Activated naive CD4-positive, alpha-beta T cell treated with anti-CD3 and anti-CD28 coated beads, Interleukin-2, amount 10 ng/mL, durations not matched to agents 7 days and 5 days (primary cell): ENCODE results near the gene PPIL6.

Experiments used
- CTCF ChIA-PET: fragments of 350-600 bp; sonication (Branson Sonifier 250); formaldehyde crosslinking; loops from one replicate; lab custom pipeline; 2021; ENCODE audit warnings: antibody characterized with exemption; lab: Charles Lee
- DNase-seq: peaks from one replicate; pipeline ENCODE4 v3.0.0-alpha.2; 2020
- H3K27ac Mint-ChIP-seq: one replicate; pipeline ENCODE4 v1.8.0; 2021; ENCODE audit warnings: mild to moderate bottlenecking, moderate library complexity, mixed read lengths
- H3K27me3 Mint-ChIP-seq: one replicate; pipeline ENCODE4 v1.8.0; 2021; ENCODE audit warnings: mild to moderate bottlenecking, mixed read lengths
- H3K36me3 Mint-ChIP-seq: one replicate; pipeline ENCODE4 v1.8.0; 2021; ENCODE audit warnings: mixed read lengths
- H3K4me1 Mint-ChIP-seq: one replicate; pipeline ENCODE4 v1.8.0; 2021; ENCODE audit warnings: mixed read lengths
- H3K4me3 Mint-ChIP-seq: one replicate; pipeline ENCODE4 v1.8.0; 2021; ENCODE audit warnings: mild to moderate bottlenecking, moderate library complexity, mixed read lengths
- H3K9me3 Mint-ChIP-seq: one replicate; pipeline ENCODE4 v1.8.0; 2021; ENCODE audit warnings: mixed read lengths

The PPIL6 gene

DNA sequence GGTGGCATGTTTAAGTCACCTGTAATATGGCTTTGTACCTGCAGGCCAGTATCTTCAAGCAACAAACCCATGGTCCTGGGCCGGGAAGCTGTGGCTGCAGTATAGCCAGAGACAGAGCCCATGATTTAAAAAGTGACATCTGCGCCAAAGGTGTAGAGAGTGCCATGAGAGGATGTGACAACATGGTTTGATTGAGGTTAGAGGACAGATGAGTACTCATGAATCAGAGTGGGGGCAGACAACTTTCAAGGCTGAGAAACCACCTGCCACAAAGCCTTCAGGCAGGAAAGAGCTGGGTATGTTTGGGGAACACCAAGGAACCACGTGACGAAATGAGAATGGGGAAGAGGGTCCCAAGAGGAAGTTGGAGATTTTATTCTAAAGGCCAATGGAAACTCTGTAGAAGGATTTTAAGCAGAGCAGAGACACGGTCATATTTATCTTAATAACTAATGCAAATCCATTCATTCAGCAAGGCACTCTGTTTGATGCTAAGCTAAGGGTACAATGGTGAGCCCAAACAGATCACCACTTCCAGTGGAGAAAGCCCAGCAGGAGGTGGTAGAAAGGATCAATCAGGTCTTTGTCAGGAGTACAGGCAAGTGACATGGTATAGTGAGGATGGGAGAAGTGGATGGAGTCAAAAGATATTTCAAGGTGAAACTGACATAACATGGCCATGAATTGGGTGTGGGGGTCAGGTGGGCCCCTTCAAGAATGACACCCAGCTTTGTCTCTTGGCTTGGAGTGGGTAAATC lies 18.5 kb upstream of the PPIL6 start:
- CTCF ChIA-PET, result interaction anchor here (0.7 to 0.8 kb wide), 2 partner anchors 18 to 581 kb away, joined by 3 to 6 read pairs; no protein-coding TSS in a partner anchor
- peak; percentile 52 for DNase-seq
- peaks cover 2% of the 10 kb centered on the region for H3K9me3 Mint-ChIP-seq

DNA sequence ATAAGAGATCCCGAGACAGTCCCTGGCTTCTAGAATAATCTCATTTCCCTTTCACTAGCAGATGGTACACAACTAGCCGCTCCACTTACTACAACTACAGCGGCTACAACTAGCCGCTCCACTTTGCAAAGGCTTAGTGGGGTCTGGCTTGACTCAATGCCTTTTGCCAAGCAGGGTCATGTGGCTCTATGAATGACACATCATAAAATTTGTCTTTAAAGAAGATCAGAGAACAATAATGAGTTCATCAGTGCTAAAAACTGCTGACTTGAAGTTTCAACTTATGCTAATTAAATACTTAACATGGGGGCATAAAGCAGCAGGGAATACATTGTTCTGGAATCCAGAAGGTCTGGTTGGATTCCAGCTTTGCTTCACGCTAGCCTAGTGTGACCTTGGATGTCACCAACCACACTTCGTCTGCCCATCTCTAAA lies 17.2 kb upstream of the PPIL6 start:
- DNase-seq, result no peak
- H3K4me1 Mint-ChIP-seq, result peaks cover 75% of the 10 kb centered on the region
- peaks cover 37% of the 10 kb centered on the region for H3K36me3 Mint-ChIP-seq
- H3K27ac Mint-ChIP-seq, result peak overlapping the region; percentile 85
- CTCF ChIA-PET, result interaction anchor here (1.1 to 6.1 kb wide), 2 partner anchors 9 to 15 kb away, joined by 3 to 35 read pairs; partner anchors contain the start of genes PPIL6 and SMPD2
- H3K27me3 Mint-ChIP-seq, result no peaks in the 10 kb centered on the region
- peak overlapping the region; percentile 71 for H3K4me3 Mint-ChIP-seq
- peaks cover 2% of the 10 kb centered on the region for H3K9me3 Mint-ChIP-seq

More for the DNA sequence above, 18.5 kb upstream of the PPIL6 start:
- peaks cover 62% of the 10 kb centered on the region for H3K4me1 Mint-ChIP-seq
- no peaks in the 10 kb centered on the region for H3K27me3 Mint-ChIP-seq
- H3K36me3 Mint-ChIP-seq, result peaks cover 40% of the 10 kb centered on the region
- no peak overlapping the region for H3K4me3 Mint-ChIP-seq
- peak overlapping the region; percentile 79 for H3K27ac Mint-ChIP-seq

DNA sequence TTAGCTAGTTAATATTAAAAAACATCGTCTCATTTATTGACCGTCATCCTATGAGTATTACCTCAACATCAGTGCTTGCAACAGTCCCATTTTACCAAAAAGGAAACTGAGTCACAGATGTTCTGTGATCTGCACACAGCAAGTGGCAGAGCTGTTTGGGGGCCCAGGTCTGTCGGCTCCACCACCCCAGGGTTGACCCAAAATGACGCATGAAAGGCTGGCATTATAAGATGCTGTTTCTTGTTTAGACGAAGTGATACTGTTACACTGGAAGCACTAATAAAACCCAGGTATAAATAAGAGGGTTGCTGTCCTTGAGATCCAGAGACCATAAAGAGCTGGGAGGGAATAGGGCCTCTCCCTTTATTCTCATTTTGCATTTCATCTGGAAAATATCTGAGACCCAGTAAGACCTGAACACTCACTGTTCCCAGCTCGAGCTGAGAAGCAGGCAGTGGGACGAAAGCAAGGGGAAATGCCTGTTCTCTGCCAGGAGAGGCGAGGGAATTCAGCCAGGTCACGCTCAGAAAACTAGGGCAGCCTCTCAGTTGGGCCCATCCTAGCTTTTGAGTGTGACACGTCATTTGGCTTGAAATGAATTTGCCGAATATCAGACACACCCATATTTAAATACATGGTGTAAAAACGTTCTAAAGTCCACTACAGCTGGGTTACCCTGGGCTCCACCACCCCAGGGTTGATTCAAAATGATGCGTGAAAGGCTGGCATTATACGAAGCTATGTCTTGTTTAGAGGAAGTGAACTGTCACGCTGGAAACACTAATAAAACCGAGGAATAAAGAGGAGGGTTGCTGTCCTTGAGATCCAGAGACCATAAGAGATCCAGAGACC lies 16.5 kb upstream of the PPIL6 start:
- H3K4me1 Mint-ChIP-seq, result peaks cover 75% of the 10 kb centered on the region
- no peak for DNase-seq

DNA sequence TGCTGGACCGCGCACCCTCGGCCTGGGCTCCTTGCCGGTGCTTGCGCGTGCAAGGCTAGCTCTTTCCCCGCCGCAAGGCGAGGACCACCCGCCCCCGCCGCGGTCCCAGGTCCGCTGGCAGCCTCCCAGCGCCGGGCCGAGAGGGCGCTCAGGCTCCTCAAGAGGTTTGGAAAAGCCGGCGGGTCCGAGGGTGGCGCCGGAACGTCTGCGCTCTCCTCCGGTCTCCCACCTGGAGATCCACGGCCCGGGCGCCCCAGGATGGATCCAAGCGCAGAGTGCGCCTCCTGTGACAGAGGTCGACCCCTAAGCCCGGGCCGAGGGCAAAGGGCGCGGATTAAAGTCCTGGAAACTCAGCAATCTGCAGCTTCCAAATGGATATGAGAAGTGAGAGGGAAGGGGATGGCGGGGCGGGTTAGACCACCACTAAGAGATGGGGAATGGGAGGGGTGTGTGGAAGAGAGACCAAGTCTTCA lies 15.7 kb upstream of the PPIL6 start:
- Mint-ChIP-seq H3K36me3 (peaks cover 36% of the 10 kb centered on the region), H3K4me3 (peak overlapping the region; percentile 99), H3K27ac (peak overlapping the region; percentile 28), H3K4me1 (peaks cover 77% of the 10 kb centered on the region), H3K9me3 (no peaks in the 10 kb centered on the region), H3K27me3 (no peaks in the 10 kb centered on the region)
- CTCF ChIA-PET, result interaction anchor here (1.0 to 6.1 kb wide), 6 partner anchors 8 to 73 kb away, joined by 3 to 35 read pairs (median 4); partner anchors contain the start of genes CD164, PPIL6 and SMPD2
- DNase-seq, result no peak

More for the DNA sequence above, 16.5 kb upstream of the PPIL6 start:
- Mint-ChIP-seq H3K27me3 (no peaks in the 10 kb centered on the region), H3K9me3 (peaks cover 2% of the 10 kb centered on the region), H3K36me3 (peaks cover 37% of the 10 kb centered on the region), H3K27ac (peak overlapping the region; percentile 85), H3K4me3 (peak overlapping the region; percentile 71)
- CTCF ChIA-PET, result interaction anchor here (1.1 to 6.1 kb wide), 4 partner anchors 8 to 74 kb away, joined by 3 to 35 read pairs (median 4); partner anchors contain the start of genes CD164, PPIL6 and SMPD2

DNA sequence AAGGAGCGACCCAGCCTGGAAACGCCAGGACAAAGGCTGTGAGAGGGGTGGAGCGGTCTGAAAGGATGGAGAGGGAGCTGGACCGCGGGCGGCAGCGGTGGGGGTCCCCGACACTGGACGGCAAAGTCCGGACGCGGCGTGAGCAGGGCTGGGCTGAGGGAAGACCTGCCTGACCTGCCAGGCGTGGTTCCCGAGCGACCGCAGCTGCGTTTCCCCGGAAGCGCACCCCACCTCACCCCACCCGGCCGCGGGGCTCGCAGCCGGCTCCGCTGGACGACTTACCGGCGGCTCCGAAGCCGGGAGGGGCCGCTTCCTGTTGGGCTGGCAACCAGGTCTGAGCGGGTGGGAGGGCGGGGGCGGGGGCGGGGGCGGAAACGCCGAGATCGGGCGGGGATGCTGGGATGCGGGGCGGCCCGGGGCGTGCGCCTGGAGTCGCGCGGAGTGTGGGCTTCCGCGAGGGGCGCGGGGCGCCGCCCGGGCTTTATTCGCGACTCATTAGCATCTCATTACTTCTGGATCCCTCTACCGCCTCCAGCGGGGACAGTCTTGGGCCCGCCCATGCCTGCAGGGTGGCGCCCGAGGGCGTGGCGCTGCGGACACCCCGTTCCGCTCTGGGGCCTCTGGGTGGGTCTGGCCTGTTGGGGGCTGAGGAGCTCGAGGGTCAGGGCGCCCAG lies 15.1 kb upstream of the PPIL6 start, which contains the start of gene MICAL1:
Gene MICAL1, minus strand, starts transcription at position 336 of the 674 bp plus-strand sequence. CDS start 1,576 bp downstream, outside the sequence.
- CTCF ChIA-PET, result interaction anchor here (0.8 to 6.1 kb wide), 6 partner anchors 8 to 73 kb away, joined by 3 to 35 read pairs (median 4); partner anchors contain the start of genes CD164, PPIL6 and SMPD2

DNA sequence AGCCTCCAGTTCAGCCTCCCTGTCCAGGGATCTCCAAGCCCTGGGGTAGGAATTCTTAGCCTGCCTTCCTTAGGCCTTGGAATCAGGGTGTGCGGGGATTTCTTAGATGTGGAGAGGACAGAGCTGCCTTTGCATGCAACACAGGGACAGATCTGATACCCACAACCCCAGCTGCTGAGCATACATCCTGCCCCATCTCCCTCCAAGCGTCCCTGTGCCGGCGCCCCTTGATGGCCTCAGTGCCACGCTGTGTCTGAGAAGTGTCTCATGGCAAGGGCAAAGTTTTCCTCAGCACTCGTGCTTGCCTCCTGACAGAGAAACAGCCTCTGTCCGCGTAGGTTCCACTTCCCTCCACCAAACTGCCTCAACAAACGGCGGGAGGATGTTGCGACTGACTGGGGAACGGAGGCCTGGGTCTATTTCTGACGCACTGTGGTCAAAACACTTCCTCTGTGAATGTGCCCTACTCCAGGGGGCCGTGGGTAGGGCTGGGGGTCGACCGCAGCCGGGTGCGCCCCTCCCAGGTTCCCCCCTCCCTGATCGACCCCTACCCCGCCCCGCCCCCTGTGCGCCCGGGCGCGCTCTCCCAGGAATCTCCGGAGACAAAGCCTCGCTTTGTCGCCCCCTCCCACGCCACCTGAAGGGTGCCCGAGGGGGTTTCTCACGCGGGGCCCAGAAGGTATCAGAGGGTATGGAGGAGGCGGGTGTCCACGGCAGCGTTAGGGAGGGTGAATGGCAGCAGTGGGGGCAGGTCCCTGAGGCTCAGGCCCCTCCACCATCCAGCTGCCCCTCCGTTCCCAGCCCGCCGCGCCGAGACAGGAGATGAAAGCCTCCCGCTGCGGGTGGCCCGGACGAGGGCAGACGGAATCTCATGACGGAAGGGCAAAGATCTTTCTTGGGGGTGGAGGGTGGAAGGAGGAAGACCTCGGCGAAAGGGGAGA lies 14.3 kb upstream of the PPIL6 start:
- peak overlapping the region; percentile 97 for H3K27ac Mint-ChIP-seq
- peak; percentile 80 for DNase-seq
- peaks cover 81% of the 10 kb centered on the region for H3K4me1 Mint-ChIP-seq
- H3K27me3 Mint-ChIP-seq, result no peaks in the 10 kb centered on the region
- peak overlapping the region; percentile 99 for H3K4me3 Mint-ChIP-seq
- peaks cover 37% of the 10 kb centered on the region for H3K36me3 Mint-ChIP-seq
- CTCF ChIA-PET, result interaction anchor here (0.8 to 6.1 kb wide), 5 partner anchors 7 to 37 kb away, joined by 3 to 35 read pairs (median 3); partner anchors contain the start of genes PPIL6 and SMPD2
- H3K9me3 Mint-ChIP-seq, result no peaks in the 10 kb centered on the region

More for the DNA sequence above, 15.1 kb upstream of the PPIL6 start, which contains the start of gene MICAL1:
- Mint-ChIP-seq H3K4me1 (peaks cover 78% of the 10 kb centered on the region), H3K36me3 (peaks cover 36% of the 10 kb centered on the region), H3K9me3 (no peaks in the 10 kb centered on the region), H3K27ac (peak within 1 kb of the TSS; percentile 97), H3K27me3 (no peaks in the 10 kb centered on the region), H3K4me3 (peak within 1 kb of the TSS; percentile 99)
- DNase-seq, result peak; percentile 87

DNA sequence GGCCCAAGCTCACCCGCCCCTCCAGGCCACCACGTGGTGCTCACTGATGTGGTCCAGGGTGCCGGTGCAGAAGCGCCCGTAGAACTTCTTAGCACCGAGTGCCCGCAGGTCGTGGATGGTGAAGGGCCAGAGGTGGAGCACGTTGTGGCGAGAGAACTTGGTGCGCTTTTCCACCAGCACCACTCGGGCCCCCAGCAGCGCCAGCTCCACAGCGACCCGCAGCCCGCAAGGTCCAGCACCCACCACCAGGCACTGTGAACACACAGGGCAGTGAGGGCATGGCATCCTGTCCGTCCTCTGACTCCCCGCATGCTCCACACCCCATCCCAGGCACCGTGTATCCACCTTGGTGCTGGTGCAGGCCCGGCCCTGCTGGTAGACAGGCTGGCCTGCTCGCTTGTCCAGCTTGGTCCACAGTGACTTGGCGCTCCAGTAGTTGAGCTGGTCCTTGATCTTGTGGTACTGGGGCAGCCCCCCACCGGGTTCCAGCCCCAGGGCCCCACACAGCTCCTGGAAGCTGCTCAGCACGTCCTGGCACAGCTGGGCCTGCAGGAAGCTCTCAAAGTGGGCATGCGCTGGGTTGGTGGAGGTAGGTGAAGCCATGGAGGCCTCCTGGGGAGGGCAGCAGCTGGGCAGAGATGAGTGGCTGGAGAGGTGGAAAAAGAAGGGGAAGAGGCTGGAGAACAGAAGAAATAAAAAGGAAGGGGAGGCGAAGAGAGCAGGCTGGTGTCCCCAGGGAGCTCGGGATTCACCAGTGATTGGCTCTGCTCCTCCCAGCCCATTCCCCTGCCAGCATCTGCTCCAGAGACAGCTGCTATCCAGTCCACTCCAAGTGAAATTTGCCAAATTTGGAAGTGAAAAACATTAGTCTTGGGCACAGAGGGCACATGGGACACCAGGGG lies 13.4 kb upstream of the PPIL6 start:
- peaks cover 34% of the 10 kb centered on the region for H3K36me3 Mint-ChIP-seq
- no peaks in the 10 kb centered on the region for H3K27me3 Mint-ChIP-seq
- H3K4me3 Mint-ChIP-seq, result peak overlapping the region; percentile 99
- no peak for DNase-seq
- H3K27ac Mint-ChIP-seq, result peak overlapping the region; percentile 97
- CTCF ChIA-PET, result interaction anchor here (0.7 to 6.1 kb wide), 2 partner anchors 12 to 75 kb away, joined by 3 to 35 read pairs; partner anchors contain the start of genes PPIL6 and SMPD2
- peaks cover 80% of the 10 kb centered on the region for H3K4me1 Mint-ChIP-seq
- no peaks in the 10 kb centered on the region for H3K9me3 Mint-ChIP-seq

DNA sequence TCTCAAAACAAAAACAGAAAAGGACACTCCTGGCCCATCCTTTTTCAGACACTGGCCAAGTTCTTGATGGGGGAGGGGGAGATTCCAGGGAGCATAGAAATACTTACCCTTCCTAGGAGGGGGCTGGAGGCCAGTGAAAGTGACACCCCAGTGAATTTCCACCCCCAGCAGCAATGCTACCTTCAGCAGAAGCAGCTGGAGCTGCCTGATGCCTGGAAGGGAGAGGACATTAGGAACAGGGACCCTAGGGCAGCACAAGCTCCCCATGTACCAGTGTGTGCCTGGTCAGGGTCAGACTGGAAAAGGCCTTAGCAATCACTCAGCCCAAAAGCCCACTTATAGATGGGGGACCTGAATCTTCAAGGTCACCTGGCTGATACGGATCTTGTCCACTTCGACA lies 12.7 kb upstream of the PPIL6 start:
- H3K9me3 Mint-ChIP-seq, result no peaks in the 10 kb centered on the region
- DNase-seq, result no peak
- peak overlapping the region; percentile 99 for H3K4me3 Mint-ChIP-seq
- peaks cover 77% of the 10 kb centered on the region for H3K4me1 Mint-ChIP-seq
- CTCF ChIA-PET, result interaction anchor here (0.7 to 6.1 kb wide), 2 partner anchors 11 to 74 kb away, joined by 3 to 35 read pairs; partner anchors contain the start of genes PPIL6 and SMPD2
- no peaks in the 10 kb centered on the region for H3K27me3 Mint-ChIP-seq
- peaks cover 36% of the 10 kb centered on the region for H3K36me3 Mint-ChIP-seq
- H3K27ac Mint-ChIP-seq, result peak overlapping the region; percentile 97

DNA sequence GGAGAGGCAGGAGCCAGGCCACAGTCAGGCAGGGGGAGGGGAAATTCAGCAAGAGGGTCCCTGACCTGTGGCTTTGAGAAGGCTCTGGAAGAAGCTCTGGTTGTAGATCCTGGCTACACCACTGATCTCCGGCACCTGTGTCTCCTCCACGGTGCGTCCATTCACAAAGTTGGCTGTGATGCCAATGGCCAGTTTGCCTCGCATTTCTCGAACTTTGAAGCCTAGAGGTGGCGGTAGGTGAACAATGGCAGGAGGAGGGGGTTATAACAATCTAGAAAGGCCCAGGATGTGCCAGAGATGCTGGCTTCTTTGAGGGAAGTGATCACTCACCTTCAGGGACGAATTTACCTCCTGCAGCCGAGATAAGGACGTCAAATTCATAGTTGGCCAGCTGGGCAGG lies 11.8 kb upstream of the PPIL6 start:
- Mint-ChIP-seq H3K36me3 (peaks cover 40% of the 10 kb centered on the region), H3K4me1 (peaks cover 72% of the 10 kb centered on the region), H3K9me3 (no peaks in the 10 kb centered on the region), H3K4me3 (peak overlapping the region; percentile 99), H3K27me3 (no peaks in the 10 kb centered on the region), H3K27ac (peak overlapping the region; percentile 62)
- no peak for DNase-seq
- CTCF ChIA-PET, result interaction anchor here (6.1 kb wide), 1 partner anchor 10 kb away, joined by 35 read pairs; the partner anchor contains the start of genes PPIL6 and SMPD2

DNA sequence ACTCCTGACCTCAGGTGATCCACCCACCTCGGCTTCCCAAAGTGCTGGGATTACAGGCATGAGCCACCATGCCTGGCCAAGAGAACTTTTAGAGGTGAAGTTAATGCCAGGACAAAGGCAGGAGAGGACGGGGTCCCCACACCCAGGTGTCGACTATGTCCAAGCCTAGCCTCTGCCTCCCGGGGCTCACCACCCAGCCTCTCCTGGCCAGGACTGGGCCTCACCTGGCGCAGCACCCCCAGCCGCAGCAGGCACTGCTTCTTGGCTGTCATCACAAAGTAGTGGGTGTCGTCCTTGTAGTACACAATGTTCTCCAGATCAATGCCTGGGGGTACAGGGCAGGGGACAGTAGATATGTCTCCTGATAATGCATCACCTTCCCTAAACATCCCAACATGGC lies 10.9 kb upstream of the PPIL6 start:
- H3K36me3 Mint-ChIP-seq, result peaks cover 42% of the 10 kb centered on the region
- no peak overlapping the region for H3K27ac Mint-ChIP-seq
- CTCF ChIA-PET, result interaction anchor here (0.7 to 1.2 kb wide), 2 partner anchors 69 to 263 kb away, joined by 3 read pairs; no protein-coding TSS in a partner anchor
- no peaks in the 10 kb centered on the region for H3K27me3 Mint-ChIP-seq
- H3K4me1 Mint-ChIP-seq, result peaks cover 67% of the 10 kb centered on the region
- no peak for DNase-seq
- no peak overlapping the region for H3K4me3 Mint-ChIP-seq
- H3K9me3 Mint-ChIP-seq, result no peaks in the 10 kb centered on the region

DNA sequence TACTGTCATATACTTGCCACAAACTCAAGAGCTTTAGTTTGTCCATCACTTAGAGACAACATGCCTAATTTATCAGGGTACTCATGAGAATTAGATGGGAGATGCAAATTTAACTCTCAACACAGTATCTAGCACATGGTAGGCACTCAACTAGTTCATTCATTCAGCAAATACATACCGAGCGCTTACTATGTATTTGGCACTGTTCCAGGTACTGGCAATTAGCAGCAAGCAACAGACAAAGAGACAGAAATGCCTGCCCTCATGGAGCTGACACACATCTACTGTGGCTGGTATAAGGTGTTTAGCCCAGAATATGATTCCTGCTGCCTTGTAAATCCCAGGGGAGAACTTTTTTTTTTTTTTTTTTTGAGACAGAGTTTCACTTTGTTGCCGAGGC lies 10.4 kb upstream of the PPIL6 start:
- H3K36me3 Mint-ChIP-seq, result peaks cover 46% of the 10 kb centered on the region
- no peak for DNase-seq
- no peak overlapping the region for H3K27ac Mint-ChIP-seq
- peaks cover 67% of the 10 kb centered on the region for H3K4me1 Mint-ChIP-seq
- H3K4me3 Mint-ChIP-seq, result no peak overlapping the region
- H3K27me3 Mint-ChIP-seq, result no peaks in the 10 kb centered on the region
- H3K9me3 Mint-ChIP-seq, result no peaks in the 10 kb centered on the region
- CTCF ChIA-PET, result interaction anchor here (0.7 to 1.2 kb wide), 3 partner anchors 10 to 263 kb away, joined by 3 read pairs; partner anchors contain the start of genes PPIL6 and SMPD2
